T47D (cell line): ENCODE data around the gene ANO7.
A peak's percentile ranks its signal among the peaks of the same experiment; 100 is the strongest.

Source experiments
- DNase-seq, 2 experiments: peaks; one replicate each; pipeline versions ENCODE4 v3.0.0 to v3.0.0-alpha.2; 2011 to 2012; ENCODE audit warnings: low read depth in 1 of 2, low spot score in 1 of 2
- JUND ChIP-seq: IDR thresholded peaks from 2 replicates; pipeline ENCODE4 v1.6.1; 2012; ENCODE audit warnings: low read depth
- in situ Hi-C: cut with HindIII; loops from 2 replicates; pipeline ENCODE4 v1.10.0; 2016; ENCODE audit warnings: low sequenced_read_pairs, low pct_unique_long_range_greater_than_20kb

The ANO7 gene

GRCh38 chr2:241265506-241265905, 77.0 kb downstream of the ANO7 start:
- DNase-seq = no peak
- TF ChIP-seq JUND = no peak
- in situ Hi-C loops = no loop called here

DNA sequence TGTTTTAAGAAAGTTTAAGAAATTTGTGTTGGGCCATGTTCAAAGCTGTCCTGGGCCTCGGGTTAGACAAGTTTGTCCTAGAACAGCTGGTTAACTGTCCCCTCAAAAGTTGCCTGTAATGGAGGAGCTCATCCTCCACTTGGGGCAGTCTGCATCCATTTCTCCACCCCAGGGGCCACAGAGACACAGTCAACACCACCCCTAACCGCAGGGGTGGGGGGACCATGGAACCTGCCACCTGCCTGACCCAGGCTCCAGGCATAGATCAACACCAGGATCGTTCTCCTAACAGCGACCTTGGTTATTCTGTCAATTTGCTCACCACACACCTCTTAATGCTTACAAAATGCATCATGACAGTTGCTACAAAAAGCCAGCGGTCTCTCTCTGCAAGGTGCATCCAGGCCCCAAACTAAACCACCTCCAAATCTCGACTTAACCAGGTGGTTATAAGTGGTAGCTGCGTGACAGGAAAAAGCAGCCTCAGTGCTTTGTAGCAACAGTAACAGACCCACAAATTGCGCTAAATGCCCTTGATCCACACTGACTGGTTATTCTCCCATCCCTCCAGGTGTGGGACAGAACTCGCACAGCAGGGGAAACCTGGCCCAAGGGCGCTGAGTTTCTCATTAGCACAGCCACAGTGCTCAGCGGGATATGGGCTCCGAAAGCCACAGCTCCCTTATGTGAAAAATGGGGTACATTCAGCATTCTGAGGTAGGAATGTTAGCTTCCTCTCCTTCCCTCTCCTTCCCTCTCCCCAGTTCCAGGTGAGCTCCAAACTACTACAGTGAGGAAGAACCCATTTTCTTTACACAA, 79.0 kb downstream of the ANO7 start:
- no peak for DNase-seq
- in situ Hi-C loops = no loop called here
- TF ChIP-seq JUND = no peak

- DNase-seq = no peak
- TF ChIP-seq JUND = no peak
- in situ Hi-C loops = no loop called here
Measured at GRCh38 chr2:241268306-241268705, 79.8 kb downstream of the ANO7 start.

DNA sequence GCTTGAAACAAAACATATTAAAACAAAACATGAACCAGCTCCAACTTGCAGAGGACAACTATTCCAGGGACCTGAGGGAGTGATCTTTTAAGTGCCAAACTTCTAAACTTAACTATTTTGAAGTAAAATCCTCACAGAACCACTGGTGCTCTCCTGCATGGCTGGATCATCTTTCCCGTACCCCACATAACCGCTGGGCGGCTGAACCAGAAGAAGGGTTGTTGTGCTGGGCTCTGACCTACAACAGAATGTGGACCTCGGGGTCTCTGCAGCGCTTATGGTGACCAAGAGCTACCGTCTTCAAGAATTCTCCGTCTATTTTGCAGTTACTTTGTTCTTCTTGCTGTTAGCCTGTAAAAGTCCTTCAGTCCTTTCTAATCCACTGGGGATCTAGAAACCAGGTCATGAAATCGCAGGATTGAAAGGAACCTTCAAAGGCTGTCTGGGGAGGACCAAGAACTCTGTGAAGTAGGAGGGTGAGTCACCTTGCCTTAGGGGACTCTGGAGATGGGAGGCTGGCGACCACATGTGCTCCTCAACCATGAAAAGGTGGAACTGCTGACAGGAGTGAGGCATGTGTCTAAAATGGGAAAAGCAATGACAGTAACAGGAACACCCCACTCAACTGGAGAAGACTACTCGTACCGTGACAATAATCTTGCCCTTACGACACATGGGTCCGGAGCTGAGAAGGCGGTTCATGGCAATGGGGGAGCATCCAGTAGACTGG, 80.4 kb downstream of the ANO7 start:
- in situ Hi-C loops = no loop called here
- no peak for TF ChIP-seq JUND
- DNase-seq = no peak

DNA sequence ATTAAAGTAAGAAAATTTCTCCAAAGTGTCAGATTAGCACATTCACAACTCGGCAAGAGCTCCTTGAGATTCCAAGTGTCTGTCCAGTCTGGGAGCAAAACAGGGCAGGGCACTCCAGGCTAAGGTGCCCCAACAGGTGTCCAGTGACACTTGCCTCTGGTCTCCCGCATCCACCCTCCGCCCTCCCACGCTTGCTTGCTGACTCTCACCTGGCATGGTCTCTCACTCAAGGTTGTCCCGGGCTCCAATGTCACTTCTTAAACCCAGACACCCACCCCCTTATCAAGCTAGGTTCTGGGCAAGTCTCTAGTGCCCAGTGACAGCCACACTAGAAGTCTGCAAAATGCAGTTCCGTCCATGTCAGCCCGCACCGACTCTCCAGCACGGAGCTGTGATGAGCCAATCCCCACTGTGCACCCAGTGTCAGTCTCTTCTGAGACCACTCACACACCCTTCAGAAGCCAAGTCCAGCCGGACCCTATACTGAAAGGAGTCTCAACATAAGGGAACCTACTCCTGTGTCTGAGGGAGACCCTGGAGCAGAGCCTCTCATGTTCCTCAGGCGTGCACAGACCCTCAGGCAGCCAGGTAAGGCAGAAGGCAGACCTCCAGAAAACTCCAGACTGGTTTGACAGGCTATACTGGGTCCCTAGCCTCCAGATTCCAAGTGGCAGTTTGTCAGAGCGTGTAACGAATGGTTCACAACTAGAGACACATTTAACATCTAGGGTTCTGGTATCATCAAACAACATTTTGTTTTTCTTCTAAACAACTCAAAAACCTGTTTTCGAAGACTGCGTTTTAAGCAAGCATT, 81.4 kb downstream of the ANO7 start:
- peak in 1 of 2 experiments; percentile 56 for DNase-seq
- in situ Hi-C loops = no loop called here
- no peak for TF ChIP-seq JUND

GRCh38 chr2:241270531-241270930, 82.1 kb downstream of the ANO7 start:
- in situ Hi-C loops = no loop called here
- no peak for TF ChIP-seq JUND
- DNase-seq = no peak

DNA sequence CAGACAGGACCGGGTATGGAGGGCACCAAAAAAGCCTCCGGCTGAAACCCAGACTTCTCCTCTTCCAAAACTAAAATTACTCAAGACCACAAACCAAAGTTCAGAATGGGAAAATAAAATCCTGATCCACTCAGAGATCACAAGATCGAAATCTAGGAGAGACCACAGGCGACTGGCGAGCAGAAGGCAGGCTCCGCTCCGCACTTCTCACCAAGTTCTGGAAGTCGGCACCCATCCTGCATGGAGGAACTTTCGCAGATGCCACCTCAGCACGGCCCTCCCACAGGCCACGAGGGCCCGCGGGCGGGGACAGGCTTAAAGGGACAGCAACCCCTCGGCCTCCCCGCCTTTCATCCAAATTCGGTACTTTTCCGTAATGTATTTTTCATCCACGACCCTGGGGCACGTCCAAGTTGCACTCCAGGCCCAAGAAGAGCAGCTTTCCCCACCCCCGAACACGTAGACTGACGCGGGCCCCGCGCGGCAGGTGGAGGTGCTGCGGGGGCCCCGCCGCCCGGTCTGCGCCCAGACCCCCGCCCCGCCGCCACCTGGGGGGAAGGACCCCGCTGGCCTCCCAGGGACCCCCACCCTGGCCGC, 83.3 kb downstream of the ANO7 start:
- DNase-seq = peak; percentile 25 to 84
- in situ Hi-C loops = no loop called here

GRCh38 chr2:241272303-241273209, 84.1 kb downstream of the ANO7 start:
- peak; percentile 24 to 57 for DNase-seq
- in situ Hi-C loops = no loop called here
- TF ChIP-seq JUND = no peak

More for the DNA sequence above, 83.3 kb downstream of the ANO7 start:
- no peak for TF ChIP-seq JUND

GRCh38 chr2:241273210-241274020, 84.9 kb downstream of the ANO7 start:
- in situ Hi-C loops = no loop called here
- TF ChIP-seq JUND = no peak
- DNase-seq = no peak

DNA sequence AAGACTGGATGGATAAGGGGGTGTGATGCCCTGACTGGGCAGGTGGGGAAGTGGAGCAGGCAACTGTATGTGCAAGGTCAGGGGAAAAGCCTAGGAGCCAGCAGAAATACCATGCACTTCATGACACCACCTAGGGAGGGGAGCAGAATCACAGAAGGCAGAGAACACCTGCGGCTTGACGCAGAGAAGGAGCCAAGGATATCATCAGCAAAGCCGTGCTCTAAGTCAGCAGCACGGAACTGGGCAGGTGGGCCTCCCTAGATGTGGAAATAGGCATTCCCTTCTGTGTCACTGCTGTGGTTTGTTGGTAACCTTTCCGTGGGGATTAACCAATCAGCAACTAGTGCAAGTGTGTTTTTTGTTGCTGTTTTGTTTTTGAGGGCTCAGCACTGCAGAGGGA, 85.7 kb downstream of the ANO7 start:
- in situ Hi-C loops = no loop called here
- no peak for TF ChIP-seq JUND
- DNase-seq = no peak
